ENCODE results near the gene SEMA3G.

The SEMA3G gene

DNA sequence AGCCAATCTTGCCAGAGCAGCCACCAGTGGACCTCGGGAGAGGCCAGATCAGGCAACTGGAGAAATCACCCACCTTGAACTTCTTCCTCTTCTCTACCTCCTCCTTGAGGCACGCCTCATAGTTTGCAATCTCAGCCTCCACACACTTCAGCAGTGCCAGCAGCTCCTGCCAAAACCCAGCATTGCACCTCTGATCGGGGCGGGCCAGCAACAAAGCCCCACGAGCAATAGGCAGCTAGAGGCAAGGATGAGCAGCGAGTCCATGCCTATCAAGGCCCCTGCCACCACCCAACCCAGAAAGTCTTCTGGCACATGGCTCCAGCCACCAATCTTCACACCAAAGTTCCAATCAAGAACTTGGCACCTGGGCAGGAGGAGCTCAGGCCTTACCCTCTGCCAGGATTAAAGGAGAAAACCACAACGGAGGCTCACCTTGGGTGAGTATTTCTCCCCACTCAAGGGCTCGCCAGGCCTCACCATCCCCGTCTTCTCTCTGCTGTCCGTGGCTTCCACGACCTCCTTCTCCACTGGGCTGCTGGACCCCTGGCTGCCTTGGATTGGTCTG lies 42.1 kb downstream of the SEMA3G start:
- TF ChIP-seq, protein P1, sequence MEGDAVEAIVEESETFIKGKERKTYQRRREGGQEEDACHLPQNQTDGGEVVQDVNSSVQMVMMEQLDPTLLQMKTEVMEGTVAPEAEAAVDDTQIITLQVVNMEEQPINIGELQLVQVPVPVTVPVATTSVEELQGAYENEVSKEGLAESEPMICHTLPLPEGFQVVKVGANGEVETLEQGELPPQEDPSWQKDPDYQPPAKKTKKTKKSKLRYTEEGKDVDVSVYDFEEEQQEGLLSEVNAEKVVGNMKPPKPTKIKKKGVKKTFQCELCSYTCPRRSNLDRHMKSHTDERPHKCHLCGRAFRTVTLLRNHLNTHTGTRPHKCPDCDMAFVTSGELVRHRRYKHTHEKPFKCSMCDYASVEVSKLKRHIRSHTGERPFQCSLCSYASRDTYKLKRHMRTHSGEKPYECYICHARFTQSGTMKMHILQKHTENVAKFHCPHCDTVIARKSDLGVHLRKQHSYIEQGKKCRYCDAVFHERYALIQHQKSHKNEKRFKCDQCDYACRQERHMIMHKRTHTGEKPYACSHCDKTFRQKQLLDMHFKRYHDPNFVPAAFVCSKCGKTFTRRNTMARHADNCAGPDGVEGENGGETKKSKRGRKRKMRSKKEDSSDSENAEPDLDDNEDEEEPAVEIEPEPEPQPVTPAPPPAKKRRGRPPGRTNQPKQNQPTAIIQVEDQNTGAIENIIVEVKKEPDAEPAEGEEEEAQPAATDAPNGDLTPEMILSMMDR (conservative IDR thresholded peaks at IDR 0.05; ENCODE audit: low read depth) = no peak
- no peak for DNase-seq (ENCODE audit: low spot score)
- ChIA-PET POLR2A (ENCODE audit: low non-redundant PET) (no interaction called here), CTCF (no interaction called here)
- no peak overlapping the region for H3K27ac ChIP-seq

DNA sequence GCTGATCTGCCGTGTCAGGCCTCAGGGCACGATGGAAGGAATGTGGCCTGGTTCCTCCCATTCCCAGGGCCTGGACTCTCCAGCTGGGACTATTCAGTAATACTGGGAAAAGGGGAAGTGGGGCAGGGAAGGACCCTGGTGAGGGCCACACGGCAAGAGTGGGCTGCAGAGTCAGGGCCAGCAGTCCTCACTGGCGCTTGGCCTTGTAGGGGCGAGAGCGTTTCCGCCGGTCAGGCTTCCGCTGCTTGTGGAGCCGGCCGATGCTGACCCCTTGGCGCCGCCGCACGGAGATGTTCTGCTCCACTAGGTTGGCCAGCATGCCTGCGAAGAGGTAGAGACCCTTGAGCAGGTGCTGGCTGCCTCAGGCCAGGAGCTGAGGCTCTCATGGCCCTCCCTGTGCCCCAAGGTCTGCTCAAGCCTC lies 42.8 kb downstream of the SEMA3G start:
- POLR2A ChIA-PET (ENCODE audit: low non-redundant PET) = no interaction called here
- no peak overlapping the region; the same call in 1 of the 2 replicates for H3K27ac ChIP-seq

DNA sequence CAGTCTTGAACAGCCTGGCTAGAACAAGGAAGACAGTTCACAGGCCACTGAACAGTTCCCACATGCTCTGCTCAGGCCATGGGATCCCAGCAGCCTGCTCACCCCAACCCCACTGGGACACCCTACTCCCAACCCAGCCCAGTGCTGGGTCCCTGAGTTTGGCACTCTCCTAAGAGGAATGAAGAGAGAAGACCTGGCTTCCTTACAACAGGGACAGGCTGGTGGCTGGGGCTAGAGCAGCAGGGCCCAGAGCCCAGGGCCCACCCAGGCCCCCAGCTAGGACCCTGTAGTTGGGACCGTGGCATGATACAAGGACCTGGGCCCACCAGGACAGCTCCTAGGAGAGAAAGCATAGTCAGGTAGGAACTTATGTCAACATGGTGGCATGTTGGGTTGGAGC lies 43.4 kb downstream of the SEMA3G start:
- TF ChIP-seq, protein P1 (conservative IDR thresholded peaks at IDR 0.05; ENCODE audit: low read depth) = no peak
- CTCF ChIA-PET = interaction anchor here (0.6 kb wide), 2 partner anchors 11 to 846 kb away, joined by 3 to 4 read pairs; no protein-coding TSS in a partner anchor
- DNase-seq (ENCODE audit: low spot score) = no peak
- POLR2A ChIA-PET (ENCODE audit: low non-redundant PET) = no interaction called here
- peak overlapping the region; percentile 47 for H3K27ac ChIP-seq

More for the DNA sequence above, 42.8 kb downstream of the SEMA3G start:
- TF ChIP-seq, protein P1 (conservative IDR thresholded peaks at IDR 0.05; ENCODE audit: low read depth) = no peak
- no peak for DNase-seq (ENCODE audit: low spot score)
- CTCF ChIA-PET = interaction anchor here (0.6 kb wide), 2 partner anchors 10 to 845 kb away, joined by 3 to 4 read pairs; no protein-coding TSS in a partner anchor

DNA sequence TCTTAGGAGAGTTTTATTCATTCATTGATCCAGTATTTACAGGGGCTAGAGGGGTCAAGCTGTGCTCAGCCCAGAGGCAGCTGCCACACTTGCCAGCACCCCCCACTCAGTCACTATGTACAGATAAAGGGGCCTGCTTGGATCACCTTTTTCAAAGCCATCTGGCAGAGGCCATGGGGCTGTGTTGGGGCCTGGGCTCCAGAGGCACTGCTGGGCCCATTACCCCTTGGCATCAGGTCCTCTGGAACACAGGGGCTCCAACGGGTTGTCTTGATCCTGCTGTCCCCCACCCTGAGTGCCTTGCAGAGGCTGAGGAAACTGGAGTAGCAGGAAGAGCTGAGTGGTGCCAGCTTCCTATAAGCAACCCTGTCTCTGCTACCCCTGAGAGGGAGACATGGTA lies 43.9 kb downstream of the SEMA3G start:
- CTCF ChIA-PET = no interaction called here
- POLR2A ChIA-PET (ENCODE audit: low non-redundant PET) = no interaction called here

DNA sequence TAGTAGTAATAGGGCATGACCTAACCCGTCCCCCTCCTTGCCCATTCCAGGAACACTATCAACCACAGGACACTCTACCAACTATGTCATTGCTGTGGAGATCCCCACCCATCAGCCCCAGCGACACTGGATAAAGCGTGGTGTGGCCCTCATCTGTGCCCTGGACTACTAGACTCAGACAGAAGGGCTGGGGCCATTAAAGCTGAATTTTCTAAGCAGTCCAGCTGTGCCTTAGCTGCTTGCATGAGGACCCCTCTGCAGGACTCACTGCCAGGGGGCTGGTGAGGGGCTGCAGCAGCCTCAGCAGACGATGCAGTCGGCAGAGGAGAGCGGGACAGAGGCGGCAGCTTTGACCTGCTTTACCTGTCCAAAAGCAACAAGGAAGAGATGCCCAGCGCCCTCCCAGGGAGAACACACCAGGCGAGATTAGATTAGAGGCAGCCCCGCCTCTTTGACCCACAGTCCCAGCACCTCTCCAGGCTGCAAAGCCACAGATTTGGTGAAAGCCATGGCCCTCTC lies 44.6 kb downstream of the SEMA3G start:
- ChIA-PET CTCF (no interaction called here), POLR2A (ENCODE audit: low non-redundant PET) (no interaction called here)
- H3K27ac ChIP-seq = peak overlapping the region; percentile 47
- TF ChIP-seq, protein P1 (conservative IDR thresholded peaks at IDR 0.05; ENCODE audit: low read depth) = no peak
- DNase-seq (ENCODE audit: low spot score) = no peak

More for the DNA sequence above, 43.9 kb downstream of the SEMA3G start:
- peak overlapping the region; percentile 47 for H3K27ac ChIP-seq
- TF ChIP-seq, protein P1 (conservative IDR thresholded peaks at IDR 0.05; ENCODE audit: low read depth) = no peak
- no peak for DNase-seq (ENCODE audit: low spot score)

DNA sequence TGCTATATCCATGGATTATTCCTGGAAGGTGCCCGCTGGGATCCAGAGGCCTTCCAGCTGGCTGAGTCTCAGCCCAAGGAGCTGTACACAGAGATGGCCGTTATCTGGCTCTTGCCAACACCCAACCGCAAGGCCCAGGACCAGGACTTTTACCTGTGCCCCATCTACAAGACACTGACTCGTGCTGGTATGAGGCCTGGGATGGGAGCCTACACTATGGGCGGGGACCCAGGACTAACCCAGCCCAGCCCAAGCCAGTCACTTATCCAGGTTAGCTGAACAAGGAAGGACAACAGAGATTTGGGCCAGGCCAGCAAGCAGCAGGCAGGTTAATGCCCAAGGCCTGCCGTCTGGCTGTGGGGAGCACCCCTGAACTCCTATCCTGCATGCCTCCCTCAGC lies 45.3 kb downstream of the SEMA3G start:
- POLR2A ChIA-PET (ENCODE audit: low non-redundant PET) = no interaction called here

More for the DNA sequence above, 45.3 kb downstream of the SEMA3G start:
- DNase-seq (ENCODE audit: low spot score) = no peak
- CTCF ChIA-PET = interaction anchor here (0.8 kb wide), 1 partner anchor 48 kb away, joined by 4 read pairs; no protein-coding TSS in a partner anchor
- peak overlapping the region; percentile 47 for H3K27ac ChIP-seq
- TF ChIP-seq, protein P1 (conservative IDR thresholded peaks at IDR 0.05; ENCODE audit: low read depth) = no peak

Measured in RWPE1 (cell line).